ENCODE data around the gene DHX30.
"Not testable (repeated sequence)": the region's sequence is repeated elsewhere in the genome, so short reads cannot be mapped to it uniquely, and the experiment has no call there.

The DHX30 gene

GRCh38 chr3:47802734-47803479, at the start of gene DHX30:
Gene DHX30 (plus strand): TSS chr3:47803138. CDS start chr3:47810684, 7,546 bp downstream.
- DNase-seq = peak; percentile 84 to 88

GRCh38 chr3:47758261-47759025, 44.5 kb upstream of the DHX30 start:
- no peak for DNase-seq

- DNase-seq = not testable (repeated sequence)
These were observed 42.7 kb upstream of the DHX30 start for GRCh38 chr3:47760207-47760606.

GRCh38 chr3:47761046-47761445, 41.9 kb upstream of the DHX30 start:
- no peak for DNase-seq

- no peak for DNase-seq
These were observed 40.7 kb upstream of the DHX30 start for GRCh38 chr3:47762233-47762632.

GRCh38 chr3:47766186-47766585, 36.8 kb upstream of the DHX30 start:
- DNase-seq = no peak

GRCh38 chr3:47772047-47772446, 30.9 kb upstream of the DHX30 start:
- no peak for DNase-seq

GRCh38 chr3:47772788-47773187, 30.1 kb upstream of the DHX30 start:
- DNase-seq = no peak

GRCh38 chr3:47778746-47779145, 24.2 kb upstream of the DHX30 start:
- DNase-seq = no peak

GRCh38 chr3:47780741-47781684, 21.9 kb upstream of the DHX30 start:
- peak; percentile 42 to 68 for DNase-seq

GRCh38 chr3:47781685-47782445, 21.1 kb upstream of the DHX30 start, which contains the start of gene SMARCC1:
Gene SMARCC1 (minus strand): TSS chr3:47781893. CDS start chr3:47781797, 96 bp downstream.
- peak; percentile 97 for DNase-seq

- DNase-seq = no peak
These were observed 20.3 kb upstream of the DHX30 start for GRCh38 chr3:47782446-47783308.

- no peak for DNase-seq
These were observed 19.3 kb upstream of the DHX30 start for GRCh38 chr3:47783673-47784072.

- DNase-seq = no peak
These were observed 11.6 kb upstream of the DHX30 start for GRCh38 chr3:47791193-47791855.

- no peak for DNase-seq
These were observed 10.2 kb upstream of the DHX30 start for GRCh38 chr3:47792699-47793098.

- DNase-seq = no peak
These were observed 8.4 kb upstream of the DHX30 start for GRCh38 chr3:47794544-47794943.

- no peak for DNase-seq
These were observed 3.2 kb upstream of the DHX30 start for GRCh38 chr3:47799733-47800132.

- no peak for DNase-seq
These were observed 615 bp downstream of the DHX30 start for GRCh38 chr3:47803480-47804025.

- DNase-seq = no peak
These were observed 1.6 kb downstream of the DHX30 start for GRCh38 chr3:47804577-47804976.

- DNase-seq = no peak
These were observed 10.7 kb downstream of the DHX30 start for GRCh38 chr3:47813551-47814177.

All from CD4-positive, alpha-beta T cell treated with Interleukin-4 for 1 hour (primary cell).